Esophagus squamous epithelium (tissue), 4 donors: ENCODE results near the gene BCHE.
A peak's percentile ranks its signal among the peaks of the same experiment; 100 is the strongest.

Experiments used
- CTCF ChIP-seq, 6 experiments: fragments of 450-650 bp in 4 of 6; fragments of 200-600 bp in 2 of 6; sonication (generic) in 2 of 6; IDR thresholded peaks; one replicate each; pipeline ENCODE4 v1.5.1; 2016 to 2019; ENCODE audit warnings: antibody characterized with exemption in 6 of 6, mild to moderate bottlenecking in 4 of 6, moderate library complexity in 4 of 6
- POLR2A ChIP-seq, 4 donors: fragments of 450-650 bp; IDR thresholded peaks; one replicate each; pipeline ENCODE4 v1.6.1; 2017; ENCODE audit warnings: antibody characterized with exemption in 4 of 4, mild to moderate bottlenecking in 4 of 4, moderate library complexity in 3 of 4

GRCh38 chr3:165874663-165875489 is 37.7 kb upstream of the BCHE start:
- TF ChIP-seq CTCF (IDR thresholded peaks at IDR 0.05) = peak in 1 of 6 experiments; percentile 19
- no peak for TF ChIP-seq POLR2A (IDR thresholded peaks at IDR 0.05)
